Stimulated activated CD4-positive, alpha-beta T cell treated with anti-CD3 and anti-CD28 coated beads, Interleukin-2, amount 100 ng/mL, for 24 hours (primary cell): ENCODE results near the gene E2F6.

Experiments used
- DNase-seq, 2 donors: peaks; one replicate each; pipeline ENCODE4 v3.0.0-alpha.2; 2020

The E2F6 gene, protein sequence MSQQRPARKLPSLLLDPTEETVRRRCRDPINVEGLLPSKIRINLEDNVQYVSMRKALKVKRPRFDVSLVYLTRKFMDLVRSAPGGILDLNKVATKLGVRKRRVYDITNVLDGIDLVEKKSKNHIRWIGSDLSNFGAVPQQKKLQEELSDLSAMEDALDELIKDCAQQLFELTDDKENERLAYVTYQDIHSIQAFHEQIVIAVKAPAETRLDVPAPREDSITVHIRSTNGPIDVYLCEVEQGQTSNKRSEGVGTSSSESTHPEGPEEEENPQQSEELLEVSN

DNA sequence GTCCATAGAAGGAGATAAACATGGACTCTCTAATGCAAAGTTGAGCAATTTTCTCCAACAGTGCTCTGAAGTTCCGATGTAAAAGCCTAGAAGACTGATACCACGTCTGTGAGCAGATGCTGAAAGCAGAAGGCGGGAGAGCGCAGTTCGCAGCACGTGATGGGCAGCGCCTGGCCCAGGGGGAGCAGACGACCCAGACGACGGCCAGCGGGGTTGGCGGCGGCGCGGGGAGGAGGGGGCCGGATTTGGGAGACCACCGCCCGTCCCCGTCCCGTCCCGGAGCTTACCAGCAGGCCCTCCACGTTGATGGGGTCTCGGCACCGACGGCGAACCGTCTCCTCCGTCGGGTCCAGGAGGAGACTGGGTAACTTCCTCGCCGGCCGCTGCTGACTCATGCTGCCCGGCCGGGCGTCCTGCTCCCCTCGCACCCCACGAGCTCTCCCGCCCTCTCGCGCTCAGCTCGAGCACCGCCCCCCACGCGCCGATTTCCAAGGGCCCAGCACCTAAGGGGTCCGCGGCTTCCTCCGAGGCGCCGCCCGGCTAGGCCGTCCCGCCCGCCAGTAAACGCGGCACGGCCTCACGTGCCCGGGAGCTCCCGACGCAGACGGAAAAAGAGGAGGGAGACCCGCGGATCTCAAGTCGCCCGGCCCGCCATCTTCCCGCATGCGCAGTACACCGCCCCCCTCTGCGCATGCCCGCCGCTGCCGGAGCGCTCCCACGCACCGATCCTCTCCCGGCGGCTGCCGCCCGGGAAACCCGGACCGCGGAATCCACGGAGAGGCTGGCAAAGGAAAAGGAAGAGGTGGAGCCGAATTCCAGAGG, at the start of gene E2F6:
Gene E2F6, minus strand, starts transcription at position 677 of the 822 bp plus-strand sequence. Its CDS starts 282 bp downstream, at position 395.
- peak; percentile 89 for DNase-seq

DNA sequence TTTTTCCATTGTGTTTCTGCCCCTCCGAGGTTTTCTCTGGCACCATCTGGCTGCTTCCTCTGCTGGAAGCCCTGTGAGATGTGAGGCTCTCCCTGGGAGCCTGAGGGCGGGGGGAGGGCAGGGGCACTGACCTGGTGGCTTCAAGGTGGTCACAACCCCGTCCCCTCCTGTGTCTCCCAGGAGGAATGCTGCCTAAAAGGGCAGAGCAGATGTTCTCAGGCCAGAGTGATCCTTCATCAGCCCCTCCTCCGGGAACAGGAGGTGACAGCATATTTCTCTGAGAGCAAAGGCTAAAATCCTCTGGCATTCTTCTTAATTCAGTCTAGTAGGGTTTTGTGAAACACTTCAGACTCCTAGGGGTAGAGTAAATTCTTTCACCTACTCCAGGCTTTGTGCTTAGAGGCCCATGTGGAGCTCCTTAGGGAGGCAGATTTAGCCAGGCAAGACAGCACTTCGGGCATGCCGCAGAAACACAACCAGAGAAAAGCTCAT, 49.6 kb upstream of the E2F6 start:
- no peak for DNase-seq

DNA sequence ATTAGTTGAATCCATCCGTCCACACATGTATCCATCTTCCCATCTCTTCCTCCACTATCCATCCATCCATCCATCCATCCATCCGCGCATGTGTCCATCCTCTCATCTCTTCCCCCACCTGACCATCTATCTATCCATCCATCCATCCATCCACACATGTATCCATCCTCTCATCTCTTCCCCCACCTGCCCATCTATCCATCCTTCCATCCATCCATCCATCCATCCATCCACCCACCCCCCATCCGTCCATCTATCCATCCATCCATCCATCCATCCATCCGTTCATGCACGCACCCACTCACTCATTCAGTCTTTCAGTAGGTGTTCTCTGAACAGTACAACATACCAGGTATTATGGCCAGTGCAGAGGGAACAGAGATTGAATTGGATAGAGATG, 48.9 kb upstream of the E2F6 start:
- DNase-seq, result no peak

DNA sequence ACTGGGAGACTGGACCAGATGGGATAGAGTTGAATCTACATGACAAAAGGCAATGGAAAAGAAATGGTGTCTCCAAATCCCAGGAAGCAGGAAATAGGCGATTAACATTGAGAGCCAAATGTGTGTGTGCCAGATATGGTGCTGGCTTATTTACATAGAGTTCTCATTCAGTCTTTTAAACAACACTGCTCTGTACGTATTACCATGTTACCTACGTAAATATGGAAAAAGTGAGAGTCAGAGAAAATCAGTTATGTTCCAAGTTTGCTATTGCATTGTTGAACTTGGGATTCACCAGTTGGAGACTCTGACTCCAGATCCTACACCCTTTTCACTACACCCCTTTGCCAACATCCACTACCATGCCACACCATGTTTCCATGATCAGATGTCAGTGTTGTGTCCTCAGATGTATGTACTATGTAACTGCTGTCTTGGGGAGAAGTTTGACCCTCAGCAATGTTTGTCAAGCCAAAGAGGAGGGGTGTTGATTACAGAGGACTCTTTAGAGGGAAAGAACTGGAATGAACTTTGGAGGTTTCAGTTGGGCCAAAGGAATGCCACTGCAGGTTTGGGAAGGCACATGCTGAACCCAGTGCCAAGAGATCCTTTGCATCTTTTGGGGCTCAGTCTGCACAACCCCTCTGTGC, 48.2 kb upstream of the E2F6 start:
- no peak for DNase-seq

DNA sequence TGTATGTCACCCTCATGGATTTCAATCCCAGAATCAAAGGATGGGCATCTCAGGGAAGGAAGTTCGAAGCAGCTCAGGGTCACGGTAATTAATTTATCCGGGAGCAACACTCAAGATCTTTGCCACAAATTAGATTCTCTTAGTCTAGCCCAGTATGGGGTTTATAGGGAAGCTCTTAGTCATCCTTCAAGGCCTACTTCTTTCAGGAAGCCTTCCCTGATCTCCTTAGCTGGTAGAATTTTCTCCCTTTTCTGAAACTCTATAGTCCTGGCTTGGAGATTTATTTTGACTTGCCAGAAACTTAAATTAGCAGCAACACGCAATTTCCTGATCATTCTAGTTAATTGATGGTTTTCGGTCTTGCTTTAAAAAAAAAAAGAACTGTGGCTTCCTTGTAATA, 47.4 kb upstream of the E2F6 start:
- no peak for DNase-seq

DNA sequence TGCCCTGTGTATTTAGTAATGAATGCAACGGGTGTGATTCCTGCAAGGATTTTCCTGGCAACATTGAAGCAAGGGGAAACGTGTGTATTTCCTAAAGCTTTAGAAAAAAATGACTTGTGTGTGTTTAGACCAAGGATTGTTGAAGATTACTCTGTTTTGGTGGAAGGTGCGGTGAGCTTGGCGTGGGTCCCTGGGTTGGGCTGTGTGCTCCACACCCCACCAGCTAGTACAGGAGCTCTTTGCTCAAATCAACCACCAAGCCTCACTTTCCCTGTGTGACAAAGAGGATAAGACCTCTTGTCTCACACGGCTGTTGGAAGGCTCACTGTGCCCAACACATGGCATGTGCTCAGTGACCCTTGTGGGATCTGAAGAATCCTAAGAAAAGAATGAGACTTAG, 46.5 kb upstream of the E2F6 start:
- DNase-seq, result no peak

DNA sequence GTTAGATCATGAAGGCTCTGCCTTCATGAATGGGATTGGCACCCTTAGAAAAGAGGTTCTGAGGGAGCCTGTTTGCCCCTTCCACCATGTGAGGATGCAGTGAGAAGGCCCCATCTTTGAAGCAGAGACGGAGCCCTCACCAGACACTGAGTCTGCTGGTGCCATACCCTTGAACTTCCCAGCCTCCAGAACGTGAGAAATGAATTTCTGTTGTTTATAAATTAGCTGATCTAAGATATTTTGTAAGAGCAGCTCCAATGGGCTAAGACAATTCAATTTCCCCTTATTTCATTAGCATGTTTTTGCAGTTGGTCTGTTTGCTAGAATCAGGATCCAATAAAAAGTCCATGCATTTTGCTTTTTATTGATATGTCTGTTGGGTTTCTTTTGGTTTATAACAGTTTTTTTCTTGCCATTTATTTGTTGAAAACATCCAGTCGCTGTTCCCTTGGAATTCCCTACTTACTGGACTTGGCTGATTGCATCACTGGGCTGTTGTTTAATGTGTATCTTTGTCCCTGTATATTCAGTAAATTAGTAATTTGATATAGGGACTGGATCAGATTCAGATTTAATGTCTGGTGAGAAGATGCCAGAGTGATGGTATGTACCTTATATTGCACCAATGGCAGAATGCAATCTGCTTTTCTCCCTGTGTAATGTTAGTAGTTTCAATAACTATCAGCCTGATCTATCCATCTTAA, 43.8 kb upstream of the E2F6 start:
- no peak for DNase-seq

DNA sequence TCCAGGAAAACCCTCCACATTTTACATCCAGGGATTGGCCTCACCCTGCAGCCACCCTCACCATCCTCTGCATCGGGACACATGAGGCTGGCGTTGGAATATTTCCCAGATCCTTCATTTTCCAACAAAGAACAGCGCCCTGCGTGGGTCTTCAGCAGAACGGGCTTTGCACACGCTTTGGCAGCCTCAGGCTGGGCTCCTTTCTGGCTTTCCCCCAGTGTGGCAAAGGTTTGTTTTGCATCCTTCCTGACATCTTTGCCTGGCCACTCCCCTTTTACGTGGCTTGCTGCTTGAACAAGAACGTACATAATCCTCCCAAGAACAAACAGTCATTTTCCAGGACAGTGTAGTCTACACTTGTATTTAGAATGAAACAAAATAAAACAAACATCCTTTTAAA, 42.3 kb upstream of the E2F6 start:
- DNase-seq, result no peak

DNA sequence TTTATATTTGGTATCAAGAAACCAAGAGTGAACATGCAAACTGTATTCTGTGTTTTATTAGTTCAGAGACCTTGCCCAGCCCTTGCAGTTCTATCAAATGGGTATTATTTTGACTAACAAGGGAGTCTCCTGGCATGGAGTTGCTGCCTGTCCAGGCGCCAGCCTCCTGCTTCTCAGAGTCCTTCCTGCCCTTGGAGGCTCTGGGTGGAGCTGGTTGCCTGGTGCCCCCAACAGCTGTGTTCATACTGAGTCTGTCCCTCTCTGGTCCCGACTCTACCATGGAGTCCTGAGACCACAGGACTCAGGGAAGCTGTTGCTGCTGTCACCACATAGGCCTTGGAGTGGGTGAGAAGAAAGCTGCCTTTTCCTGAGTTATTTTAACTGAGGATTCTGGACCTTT, 41.6 kb upstream of the E2F6 start:
- no peak for DNase-seq

DNA sequence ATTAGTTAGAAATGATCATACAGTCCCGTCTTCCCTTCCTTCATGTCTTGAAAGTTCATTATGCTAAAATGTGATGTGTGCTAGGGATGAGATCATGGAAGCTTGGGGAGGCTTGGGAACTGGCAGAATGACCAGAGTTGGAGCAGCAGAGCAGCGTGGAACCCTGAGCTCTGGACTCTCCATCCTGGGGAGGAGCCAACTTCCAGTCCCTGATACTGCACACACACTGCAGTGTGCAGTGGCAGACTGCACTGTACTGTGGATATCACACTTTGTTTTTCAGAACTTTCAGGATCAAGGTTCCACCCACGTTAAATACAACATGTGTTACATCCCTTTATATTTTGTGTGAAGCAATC, 40.6 kb upstream of the E2F6 start:
- no peak for DNase-seq

DNA sequence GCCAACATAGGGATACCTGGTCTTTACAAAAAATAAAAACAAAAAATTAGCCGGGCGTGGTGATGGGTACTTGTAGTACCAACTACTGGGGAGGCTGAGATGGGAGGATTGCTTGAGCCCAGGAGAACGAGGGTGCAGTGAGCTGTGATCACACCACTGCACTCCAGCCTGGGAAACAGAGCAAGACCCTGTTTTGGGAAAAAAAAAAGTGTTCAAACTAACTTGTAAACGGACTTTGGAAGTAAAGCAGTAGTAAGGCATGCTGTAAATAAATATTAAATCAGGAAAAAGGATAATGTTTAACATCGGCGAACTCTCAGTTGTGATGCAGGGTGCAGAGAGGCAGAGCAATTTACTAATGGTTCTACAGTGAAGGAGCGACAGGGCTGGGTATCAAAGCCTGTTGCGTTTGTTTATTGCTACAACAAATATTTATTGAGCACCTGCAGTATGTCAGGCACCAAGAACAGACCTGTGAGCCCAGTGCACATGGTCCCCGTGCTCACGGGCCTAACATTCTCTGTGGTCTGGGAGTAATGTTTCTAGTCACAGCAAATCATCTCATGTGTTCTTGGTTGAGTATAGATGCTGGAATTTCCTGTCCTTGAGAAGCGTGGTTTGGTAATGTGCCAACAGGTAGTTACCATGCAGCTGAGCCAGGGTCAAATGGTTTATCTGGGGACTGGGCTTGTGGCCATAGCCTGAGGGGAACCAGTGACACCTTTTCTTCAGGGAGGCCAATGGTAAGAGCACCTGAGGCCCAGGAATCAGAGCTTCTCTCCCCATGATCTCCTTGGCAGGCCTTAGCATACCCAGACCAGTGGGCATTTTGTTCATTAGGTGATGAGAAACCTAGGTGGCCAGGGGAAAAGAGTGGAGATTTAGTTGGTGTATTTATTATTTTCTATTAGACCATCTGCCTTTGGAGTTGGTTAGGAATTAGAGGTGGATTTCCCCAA, 40.0 kb upstream of the E2F6 start:
- no peak for DNase-seq

DNA sequence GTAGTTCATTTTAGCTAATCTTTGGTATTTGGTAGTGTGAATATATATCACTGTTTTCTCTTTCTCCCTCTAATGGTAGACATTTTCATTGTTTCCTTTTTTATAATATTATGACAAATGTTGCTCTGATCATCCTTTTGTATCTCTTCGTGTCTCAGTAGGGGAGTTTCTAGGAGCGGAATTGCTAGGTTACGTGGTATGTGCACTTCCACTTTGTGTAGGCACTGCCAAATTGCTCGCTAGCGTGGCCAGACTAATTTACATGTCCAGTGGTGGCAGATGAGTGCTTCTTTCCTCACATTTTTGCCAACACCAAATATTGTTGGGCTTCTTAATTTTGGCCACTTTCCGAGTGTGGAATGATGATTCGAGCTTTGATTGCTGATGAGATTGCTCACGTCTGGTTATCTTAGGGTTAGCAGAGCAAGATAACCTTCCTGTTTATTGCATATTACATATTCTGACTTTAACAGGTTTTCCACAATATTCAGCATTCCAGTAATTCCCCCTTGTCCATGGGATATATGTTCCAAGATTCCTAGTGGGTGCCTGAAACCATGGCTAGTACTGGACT, 37.5 kb upstream of the E2F6 start:
- DNase-seq, result no peak

DNA sequence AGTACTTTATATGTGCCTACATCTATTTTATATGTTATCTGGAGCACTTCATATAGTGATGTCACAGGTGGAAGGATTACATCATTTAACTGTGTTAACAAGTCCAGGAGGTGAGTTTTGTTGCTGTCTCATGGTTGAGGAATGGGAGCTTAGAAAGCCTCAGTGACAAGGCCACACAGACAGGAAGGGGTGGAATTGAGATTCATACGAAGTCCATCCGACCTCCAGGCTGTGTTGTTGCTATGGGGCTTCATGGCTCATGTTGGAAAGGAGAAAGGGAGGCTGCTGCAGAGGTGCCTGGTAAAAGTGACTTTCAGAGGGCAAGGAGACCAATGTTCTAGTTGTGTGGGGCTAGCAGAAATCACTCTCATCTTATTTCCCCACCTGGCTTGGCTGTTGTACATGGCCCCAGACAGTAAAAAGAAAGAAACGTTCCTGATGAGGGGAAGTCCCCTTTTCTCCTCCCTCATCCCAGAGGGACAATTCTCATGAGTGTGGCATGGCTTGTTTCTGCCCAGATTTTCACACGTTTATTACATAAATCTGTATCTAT, 36.9 kb upstream of the E2F6 start:
- DNase-seq, result no peak

DNA sequence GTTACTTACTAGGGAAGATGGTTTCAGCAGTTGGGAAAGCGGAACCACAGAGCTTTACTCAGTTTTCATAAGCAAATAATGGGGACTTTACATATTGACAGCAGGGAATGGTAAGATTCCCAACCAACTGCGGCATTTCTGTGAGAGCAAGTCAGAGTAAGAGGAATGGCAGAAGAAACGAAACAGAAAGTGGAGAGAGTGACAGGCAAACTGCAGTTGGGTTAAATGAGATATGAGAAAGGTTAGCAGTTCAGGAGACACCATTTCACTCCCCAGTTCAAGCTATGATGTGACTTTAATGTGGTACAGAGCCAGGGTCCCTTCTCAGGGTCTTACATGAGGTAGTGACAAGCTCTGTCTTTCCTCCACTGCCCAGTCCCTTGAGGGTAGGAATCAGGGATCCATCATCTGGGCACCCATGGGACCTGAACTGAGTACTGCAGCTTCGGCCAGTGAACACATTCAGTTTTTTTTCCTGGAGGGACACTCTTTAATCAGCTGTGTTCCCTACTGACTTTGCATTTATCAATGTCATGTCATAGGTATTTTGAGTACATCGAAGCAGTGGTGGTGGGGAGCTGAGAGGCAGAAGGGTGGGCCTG, 34.8 kb upstream of the E2F6 start:
- DNase-seq, result no peak

DNA sequence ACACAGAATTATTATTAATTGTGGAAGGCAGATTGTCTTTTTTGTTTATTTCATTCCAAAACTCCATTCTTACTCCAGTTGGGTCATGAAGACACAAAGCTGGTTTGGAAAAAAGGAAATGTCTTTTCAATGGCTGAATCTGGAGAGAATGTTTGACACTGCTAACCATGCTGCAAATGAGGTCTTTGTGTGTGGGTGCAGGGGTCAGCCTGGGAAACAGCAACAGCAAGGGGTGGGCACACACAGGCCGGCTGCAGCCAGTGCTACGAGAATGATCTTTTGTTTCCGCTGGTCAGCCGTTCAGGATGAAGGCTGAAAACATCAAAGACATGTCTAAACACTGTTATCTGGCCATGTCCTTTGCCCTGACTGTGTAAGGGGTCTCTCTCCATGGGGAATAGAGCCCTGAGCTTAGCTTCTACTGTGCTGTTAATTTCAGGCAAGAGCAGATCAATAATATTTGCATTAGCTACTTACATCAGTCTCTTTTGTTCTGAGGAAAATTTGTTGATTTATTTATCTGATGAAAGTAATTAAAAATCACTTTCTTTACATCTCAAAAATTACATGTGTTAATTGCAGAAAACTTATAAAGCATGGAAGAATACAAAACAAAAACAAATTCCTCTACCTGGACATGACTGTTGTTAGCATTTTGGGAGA, 33.3 kb upstream of the E2F6 start:
- no peak for DNase-seq

DNA sequence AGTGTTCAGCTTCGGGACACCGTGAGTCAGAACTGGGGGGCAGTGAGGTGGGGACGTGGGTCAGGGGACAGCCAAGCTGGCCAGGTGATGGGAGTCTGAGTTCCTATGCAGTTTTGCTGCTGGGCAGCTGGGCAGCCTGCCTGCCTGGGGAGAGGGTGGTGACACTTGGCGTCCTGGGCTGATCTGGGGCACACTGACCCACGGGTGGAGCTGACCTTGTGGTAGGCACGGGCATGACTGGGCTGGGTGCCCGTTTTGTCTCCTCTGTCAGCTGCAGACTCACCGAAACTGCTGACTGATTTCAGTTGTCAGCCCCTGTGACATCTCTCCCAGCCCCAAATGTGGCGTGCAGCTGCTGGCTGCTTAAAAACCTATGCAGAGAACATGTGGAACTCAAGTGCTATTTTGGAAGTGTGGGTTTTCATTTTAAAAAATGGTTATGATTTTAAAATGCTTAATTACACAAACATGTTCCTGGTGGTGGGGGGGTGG, 32.6 kb upstream of the E2F6 start:
- DNase-seq, result no peak

DNA sequence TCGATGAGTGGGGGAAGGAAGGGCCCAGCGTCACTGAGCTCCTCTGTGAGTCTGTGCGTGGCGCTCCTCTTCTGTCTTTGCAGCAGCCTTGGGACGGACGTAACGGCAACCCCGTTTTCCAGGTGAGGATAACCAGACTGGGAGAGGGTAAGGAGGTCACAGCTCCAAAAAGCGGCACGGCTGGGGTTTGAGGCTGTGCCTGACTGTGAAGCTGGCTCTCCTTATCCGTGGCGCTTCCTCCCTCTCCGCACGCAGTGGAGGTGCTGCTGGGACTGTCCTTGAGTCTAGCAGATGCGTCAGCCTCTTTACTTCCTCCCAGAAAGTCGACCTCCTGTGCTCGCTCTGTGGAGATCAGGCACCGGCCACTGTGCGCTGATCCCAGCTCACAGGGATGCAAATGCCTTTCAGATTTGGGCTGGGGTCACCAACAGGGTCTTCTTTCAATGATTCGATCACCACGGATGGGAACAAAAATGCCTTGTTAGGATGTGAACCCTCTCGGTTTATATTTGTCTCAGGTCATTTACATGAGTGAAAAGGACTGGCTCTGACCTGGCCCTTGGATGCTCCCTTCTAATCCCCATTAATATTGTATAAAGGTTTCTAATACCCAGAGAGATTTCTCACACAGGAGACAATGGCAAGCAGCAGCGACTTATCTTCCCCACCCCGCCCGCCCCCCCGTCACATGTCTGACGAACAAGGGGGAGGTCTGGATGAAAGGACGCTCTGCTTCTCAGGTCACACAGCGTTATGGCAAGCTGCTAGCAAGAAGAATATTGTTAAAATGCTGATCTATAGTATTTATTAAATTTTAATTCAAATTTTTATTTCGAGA, 30.1 kb upstream of the E2F6 start:
- DNase-seq, result no peak

DNA sequence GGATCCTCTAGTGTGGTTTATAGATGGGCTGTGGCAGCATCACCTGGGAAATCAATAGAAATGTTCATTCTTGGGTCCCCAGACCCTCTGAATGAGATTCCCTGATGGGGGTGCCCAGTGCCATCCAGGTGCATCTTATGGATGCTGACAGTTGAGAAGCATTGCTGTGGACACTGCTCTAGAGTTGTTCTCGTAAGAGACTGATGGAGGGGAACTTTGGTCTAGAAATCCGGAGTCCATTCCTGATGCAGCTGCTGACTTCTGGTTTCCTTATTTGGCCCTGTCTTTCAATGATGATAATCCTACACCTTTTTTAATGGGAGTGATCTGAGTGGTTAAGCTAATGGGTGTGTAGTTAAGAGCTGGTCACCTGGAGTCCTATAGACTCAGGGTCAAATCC, 28.3 kb upstream of the E2F6 start:
- DNase-seq, result no peak

DNA sequence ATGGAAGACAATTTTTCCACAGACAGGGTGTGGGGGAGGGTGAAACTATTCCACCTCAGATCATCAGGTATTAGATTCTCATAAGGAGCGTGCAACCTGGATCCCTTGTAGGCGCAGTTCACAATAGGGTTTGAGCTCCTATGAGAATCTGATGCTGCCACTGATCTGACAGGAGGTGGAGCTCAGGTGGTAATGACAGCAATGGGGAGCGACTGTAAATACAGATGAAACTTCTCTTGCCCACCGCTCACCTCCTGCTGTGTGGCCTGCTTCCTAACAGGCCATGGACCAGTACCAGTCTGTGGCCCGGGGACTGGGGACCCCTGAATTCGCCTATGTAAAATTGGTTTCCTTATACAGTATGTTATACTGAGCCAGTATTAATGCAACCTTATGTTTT, 27.3 kb upstream of the E2F6 start:
- DNase-seq, result no peak
